Loucy (cell line): ENCODE measurements around the gene SPATA31D1.

ENCODE experiments used
- H2AFZ ChIP-seq: fragments of 200-600 bp; sonication (generic); 2 replicates; pipeline ENCODE4 v1.6.0; 2016; ENCODE audit warnings: antibody characterized with exemption, mild to moderate bottlenecking, low read length, moderate library complexity
- H3F3A ChIP-seq: fragments of 200-600 bp; 2 replicates; pipeline ENCODE4 v1.6.0; 2016; ENCODE audit warnings: antibody characterized with exemption, low read depth, mild to moderate bottlenecking
- H3K27me3 ChIP-seq: fragments of 200-600 bp; sonication (generic); 2 replicates; pipeline ENCODE4 v1.6.1; 2014; ENCODE audit warnings: low read length, mild to moderate bottlenecking; ENCODE audit not compliant: insufficient read depth, poor library complexity, severe bottlenecking
- H3K36me3 ChIP-seq: fragments of 200-600 bp; sonication (generic); 2 replicates; pipeline ENCODE4 v1.6.1; 2016; ENCODE audit warnings: low read length; ENCODE audit not compliant: insufficient read depth
- H3K4me1 ChIP-seq: fragments of 200-600 bp; sonication (generic); 2 replicates; pipeline ENCODE4 v1.5.1; 2014; ENCODE audit warnings: low read length, mild to moderate bottlenecking; ENCODE audit not compliant: insufficient read depth, poor library complexity, severe bottlenecking
- H3K4me2 ChIP-seq: fragments of 200-600 bp; sonication (generic); 2 replicates; pipeline ENCODE4 v1.6.0; 2014; ENCODE audit warnings: antibody characterized with exemption, low read length, low read depth, mild to moderate bottlenecking; ENCODE audit not compliant: poor library complexity, severe bottlenecking
- H3K4me3 ChIP-seq: fragments of 200-600 bp; sonication (generic); 2 replicates; pipeline ENCODE4 v1.5.1; 2014; ENCODE audit warnings: low read length, mild to moderate bottlenecking, mixed read lengths; ENCODE audit not compliant: poor library complexity, severe bottlenecking
- H3K79me2 ChIP-seq: fragments of 200-600 bp; sonication (generic); 2 replicates; pipeline ENCODE4 v1.6.1; 2014; ENCODE audit warnings: low read length; ENCODE audit not compliant: insufficient read depth
- H3K9ac ChIP-seq: fragments of 200-600 bp; sonication (generic); 2 replicates; pipeline ENCODE4 v1.6.0; 2014; ENCODE audit warnings: mild to moderate bottlenecking, low read depth, low read length, moderate library complexity; ENCODE audit not compliant: poor library complexity, severe bottlenecking
- H3K9me2 ChIP-seq: fragments of 200-600 bp; sonication (generic); replicated peaks from 2 replicates; pipeline ENCODE4 v1.6.1; 2016; ENCODE audit warnings: low read depth, low read length, mixed read lengths
- H3K9me3 ChIP-seq: fragments of 200-600 bp; sonication (generic); 2 replicates; pipeline ENCODE4 v1.6.1; 2014; ENCODE audit warnings: mild to moderate bottlenecking, antibody characterized with exemption, low read length, low read depth; ENCODE audit not compliant: insufficient read depth
- H4K20me1 ChIP-seq: fragments of 200-600 bp; sonication (generic); 2 replicates; pipeline ENCODE4 v1.6.0; 2014; ENCODE audit warnings: antibody characterized with exemption, low read length, mild to moderate bottlenecking; ENCODE audit not compliant: insufficient read depth, poor library complexity, severe bottlenecking
- EZH2phosphoT487 ChIP-seq: fragments of 200-600 bp; IDR thresholded peaks from 2 replicates; pipeline ENCODE4 v1.6.1; 2018; ENCODE audit warnings: antibody characterized with exemption, mild to moderate bottlenecking, moderate library complexity, borderline replicate concordance
- TF ChIP-seq, protein P1 (sequence below): fragments of 200-600 bp; sonication (generic); conservative IDR thresholded peaks from 2 replicates; pipeline ENCODE4 v1.5.1; 2014; ENCODE audit warnings: mild to moderate bottlenecking, antibody characterized with exemption, low read length

Gene SPATA31D1

DNA sequence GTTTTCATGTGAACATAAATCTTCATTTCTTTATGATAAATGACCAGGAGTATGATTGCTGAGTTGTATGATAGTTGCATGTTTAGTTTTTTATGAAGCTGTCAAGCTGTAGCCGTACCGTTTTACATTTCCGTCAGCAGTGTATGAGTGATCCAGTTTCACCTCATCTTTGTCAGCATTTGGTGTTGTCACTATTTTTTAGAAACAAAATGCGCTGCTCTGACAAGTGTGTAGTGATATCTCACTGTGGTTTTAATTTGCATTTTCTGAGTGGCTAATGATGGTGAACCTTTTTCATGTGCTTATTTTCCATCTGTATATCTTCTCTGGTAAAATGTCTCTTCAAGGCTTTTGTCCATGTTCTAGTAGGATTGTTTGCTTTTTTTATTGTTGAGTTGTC, 6.7 kb upstream of the SPATA31D1 start:
- H3K9me3 ChIP-seq = no peaks in the 10 kb centered on the region
- H3K9ac ChIP-seq = no peak overlapping the region
- no peaks in the 10 kb centered on the region for H3K4me1 ChIP-seq
- no peaks in the 10 kb centered on the region for H3K9me2 ChIP-seq
- TF ChIP-seq EZH2phosphoT487 = no peak
- TF ChIP-seq, protein P1, sequence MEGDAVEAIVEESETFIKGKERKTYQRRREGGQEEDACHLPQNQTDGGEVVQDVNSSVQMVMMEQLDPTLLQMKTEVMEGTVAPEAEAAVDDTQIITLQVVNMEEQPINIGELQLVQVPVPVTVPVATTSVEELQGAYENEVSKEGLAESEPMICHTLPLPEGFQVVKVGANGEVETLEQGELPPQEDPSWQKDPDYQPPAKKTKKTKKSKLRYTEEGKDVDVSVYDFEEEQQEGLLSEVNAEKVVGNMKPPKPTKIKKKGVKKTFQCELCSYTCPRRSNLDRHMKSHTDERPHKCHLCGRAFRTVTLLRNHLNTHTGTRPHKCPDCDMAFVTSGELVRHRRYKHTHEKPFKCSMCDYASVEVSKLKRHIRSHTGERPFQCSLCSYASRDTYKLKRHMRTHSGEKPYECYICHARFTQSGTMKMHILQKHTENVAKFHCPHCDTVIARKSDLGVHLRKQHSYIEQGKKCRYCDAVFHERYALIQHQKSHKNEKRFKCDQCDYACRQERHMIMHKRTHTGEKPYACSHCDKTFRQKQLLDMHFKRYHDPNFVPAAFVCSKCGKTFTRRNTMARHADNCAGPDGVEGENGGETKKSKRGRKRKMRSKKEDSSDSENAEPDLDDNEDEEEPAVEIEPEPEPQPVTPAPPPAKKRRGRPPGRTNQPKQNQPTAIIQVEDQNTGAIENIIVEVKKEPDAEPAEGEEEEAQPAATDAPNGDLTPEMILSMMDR = no peak
- H4K20me1 ChIP-seq = no peaks in the 10 kb centered on the region
- H3F3A ChIP-seq = no peaks in the 10 kb centered on the region
- H2AFZ ChIP-seq = no peak overlapping the region
- no peak overlapping the region for H3K4me3 ChIP-seq
- H3K36me3 ChIP-seq = no peaks in the 10 kb centered on the region
- no peaks in the 10 kb centered on the region for H3K27me3 ChIP-seq
- no peaks in the 10 kb centered on the region for H3K79me2 ChIP-seq
- H3K4me2 ChIP-seq = no peak overlapping the region

- no peaks in the 10 kb centered on the region for H3K36me3 ChIP-seq
- no peaks in the 10 kb centered on the region for H4K20me1 ChIP-seq
- no peaks in the 10 kb centered on the region for H3K9me2 ChIP-seq
- H3K4me2 ChIP-seq = no peak overlapping the region
- no peak overlapping the region for H2AFZ ChIP-seq
- no peak overlapping the region for H3K4me3 ChIP-seq
- no peak for TF ChIP-seq EZH2phosphoT487
- TF ChIP-seq, protein P1 = no peak
- H3K4me1 ChIP-seq = no peaks in the 10 kb centered on the region
- H3F3A ChIP-seq = no peaks in the 10 kb centered on the region
- H3K27me3 ChIP-seq = no peaks in the 10 kb centered on the region
- no peak overlapping the region for H3K9ac ChIP-seq
- H3K79me2 ChIP-seq = no peaks in the 10 kb centered on the region
- no peaks in the 10 kb centered on the region for H3K9me3 ChIP-seq
These were observed 3.6 kb upstream of the SPATA31D1 start for GRCh38 chr9:81984928-81985327.

- Histone ChIP-seq H3F3A (no peaks in the 10 kb centered on the region), H3K27me3 (no peaks in the 10 kb centered on the region), H2AFZ (no peak overlapping the region), H3K9me2 (no peaks in the 10 kb centered on the region), H3K36me3 (no peaks in the 10 kb centered on the region), H3K79me2 (no peaks in the 10 kb centered on the region), H4K20me1 (no peaks in the 10 kb centered on the region), H3K4me3 (no peak overlapping the region), H3K4me1 (no peaks in the 10 kb centered on the region), H3K9ac (no peak overlapping the region), H3K9me3 (no peaks in the 10 kb centered on the region), H3K4me2 (no peak overlapping the region)
- no peak for TF ChIP-seq EZH2phosphoT487
- TF ChIP-seq, protein P1 = no peak
These were observed 2.5 kb upstream of the SPATA31D1 start for GRCh38 chr9:81986051-81986450.
